GM23338 (cell line): ENCODE measurements around the gene MYO1E. TPM values are rescaled to one million over a fixed set of nuclear protein-coding genes. Genes with fewer than 3 reads are reported as not detected.

Experiments used
- ATAC-seq: fragments of 200-7000 bp; cut with Tn5 transposase; 3 replicates; pipeline ENCODE4 v1.9.1; 2020
- DNase-seq: peaks from one replicate; pipeline ENCODE4 v3.0.0-alpha.2; 2015; ENCODE audit warnings: low spot score
- H2AFZ ChIP-seq: fragments of 200-600 bp; sonication (generic); 2 replicates; pipeline ENCODE4 v1.8.0; 2016; ENCODE audit warnings: antibody characterized with exemption, mild to moderate bottlenecking, moderate library complexity
- H3F3A ChIP-seq: fragments of 200-600 bp; sonication (generic); replicated peaks from 2 replicates; pipeline ENCODE4 v1.8.0; 2017; ENCODE audit warnings: antibody characterized with exemption, mixed run types, low read depth
- H3K27ac ChIP-seq: fragments of 200-600 bp; sonication (generic); 2 replicates; pipeline ENCODE4 v1.6.1; 2016; ENCODE audit warnings: low read depth
- H3K27me3 ChIP-seq: fragments of 200-600 bp; sonication (generic); 2 replicates; pipeline ENCODE4 v1.8.0; 2016; ENCODE audit warnings: mild to moderate bottlenecking, mixed run types, moderate library complexity; ENCODE audit not compliant: insufficient read depth
- H3K36me3 ChIP-seq: fragments of 200-600 bp; sonication (generic); 2 replicates; pipeline ENCODE4 v1.8.0; 2016; ENCODE audit warnings: mild to moderate bottlenecking; ENCODE audit not compliant: insufficient read depth
- H3K4me1 ChIP-seq: fragments of 200-600 bp; sonication (generic); 2 replicates; pipeline ENCODE4 v1.8.0; 2016; ENCODE audit warnings: mild to moderate bottlenecking, moderate library complexity; ENCODE audit not compliant: insufficient read depth
- H3K4me2 ChIP-seq: fragments of 200-600 bp; sonication (generic); 2 replicates; pipeline ENCODE4 v1.7.1; 2017; ENCODE audit warnings: mixed run types
- H3K4me3 ChIP-seq: fragments of 200-600 bp; sonication (generic); 2 replicates; pipeline ENCODE4 v1.6.1; 2016; ENCODE audit warnings: mixed run types
- H3K79me2 ChIP-seq: fragments of 200-600 bp; sonication (generic); replicated peaks from 2 replicates; pipeline ENCODE4 v1.8.0; 2017; ENCODE audit warnings: mild to moderate bottlenecking; ENCODE audit not compliant: insufficient read depth
- H3K9me2 ChIP-seq: fragments of 200-600 bp; sonication (generic); 2 replicates; pipeline ENCODE4 v1.8.0; 2017; ENCODE audit not compliant: insufficient read depth
- H4K20me1 ChIP-seq: fragments of 200-600 bp; sonication (generic); replicated peaks from 2 replicates; pipeline ENCODE4 v1.8.0; 2017; ENCODE audit warnings: mild to moderate bottlenecking; ENCODE audit not compliant: insufficient read depth
- H3K27ac Mint-ChIP-seq: 2 replicates; pipeline ENCODE4 v1.8.0; 2020; ENCODE audit warnings: inconsistent platforms, mild to moderate bottlenecking, moderate library complexity, mixed read lengths
- H3K27me3 Mint-ChIP-seq: 3 replicates; pipeline ENCODE4 v1.8.0; 2022; ENCODE audit warnings: low read depth, mild to moderate bottlenecking, moderate library complexity, mixed read lengths, inconsistent platforms; ENCODE audit not compliant: insufficient read depth, poor library complexity
- H3K36me3 Mint-ChIP-seq: 3 replicates; pipeline ENCODE4 v1.8.0; 2021; ENCODE audit warnings: low read depth, mild to moderate bottlenecking, inconsistent platforms, moderate library complexity, mixed read lengths
- H3K4me1 Mint-ChIP-seq: 3 replicates; pipeline ENCODE4 v1.8.0; 2020; ENCODE audit warnings: mild to moderate bottlenecking, inconsistent platforms, mixed read lengths
- H3K4me3 Mint-ChIP-seq: 3 replicates; pipeline ENCODE4 v1.8.0; 2021; ENCODE audit warnings: moderate library complexity, mild to moderate bottlenecking, inconsistent platforms, mixed read lengths
- H3K9me3 Mint-ChIP-seq: 3 replicates; pipeline ENCODE4 v1.8.0; 2020; ENCODE audit warnings: moderate library complexity, mild to moderate bottlenecking, inconsistent platforms, mixed read lengths
- CREB1 ChIP-seq: fragments of 250-450 bp; sonication (Bioruptor Pico); IDR thresholded peaks from 2 replicates; pipeline ENCODE4 v1.5.0; 2020; ENCODE audit warnings: low read depth, mild to moderate bottlenecking, moderate library complexity
- CTCF ChIP-seq, 2 experiments: fragments of 200-600 bp in 1 of 2; sonication (generic) in 1 of 2; conservative IDR thresholded peaks; 2 replicates each; pipeline versions ENCODE4 v1.5.1 to v1.6.1; 2016 to 2017; ENCODE audit warnings: antibody characterized with exemption in 2 of 2, low read depth in 2 of 2, mild to moderate bottlenecking in 2 of 2, moderate library complexity in 1 of 2
- ETS1 ChIP-seq: IDR thresholded peaks from 2 replicates; pipeline ENCODE4 v1.6.1; 2016; ENCODE audit warnings: antibody characterized with exemption
- EZH2 ChIP-seq: fragments of 200-600 bp; sonication (generic); IDR thresholded peaks from one replicate; pipeline ENCODE4 v1.8.0; 2017; ENCODE audit warnings: antibody characterized with exemption, mild to moderate bottlenecking, low read depth; ENCODE audit not compliant: unreplicated experiment
- EZH2phosphoT487 ChIP-seq: fragments of 200-600 bp; sonication (generic); IDR thresholded peaks from one replicate; pipeline ENCODE4 v1.8.1; 2018; ENCODE audit warnings: antibody characterized with exemption; ENCODE audit not compliant: unreplicated experiment
- JUNB ChIP-seq: IDR thresholded peaks from one replicate; pipeline ENCODE4 v1.6.1; 2016; ENCODE audit warnings: antibody characterized with exemption; ENCODE audit not compliant: unreplicated experiment
- NANOG ChIP-seq: IDR thresholded peaks from 2 replicates; pipeline ENCODE4 v1.6.1; 2016; ENCODE audit warnings: antibody characterized with exemption, borderline replicate concordance
- POLR2AphosphoS5 ChIP-seq: IDR thresholded peaks from 2 replicates; pipeline ENCODE4 v1.6.1; 2016; ENCODE audit warnings: antibody characterized with exemption, low read depth
- REST ChIP-seq: IDR thresholded peaks from one replicate; pipeline ENCODE4 v1.6.1; 2018; ENCODE audit warnings: antibody characterized with exemption; ENCODE audit not compliant: unreplicated experiment
- STAT1 ChIP-seq: IDR thresholded peaks from one replicate; pipeline ENCODE4 v1.6.1; 2016; ENCODE audit warnings: antibody characterized with exemption; ENCODE audit not compliant: unreplicated experiment
- ZNF114 ChIP-seq: fragments of 250-450 bp; sonication (Bioruptor Pico); IDR thresholded peaks from 2 replicates; pipeline ENCODE4 v1.5.0; 2020; ENCODE audit warnings: mild to moderate bottlenecking, moderate library complexity
- ZNF331 ChIP-seq: fragments of 250-450 bp; sonication (Bioruptor Pico); IDR thresholded peaks from 2 replicates; pipeline ENCODE4 v1.5.0; 2020; ENCODE audit warnings: low read depth, mild to moderate bottlenecking, moderate library complexity
- ZNF462 ChIP-seq: fragments of 250-450 bp; sonication (Bioruptor Pico); IDR thresholded peaks from 2 replicates; pipeline ENCODE4 v1.5.0; 2020; ENCODE audit warnings: mild to moderate bottlenecking, moderate library complexity
- polyA plus RNA-seq: library from polyadenylated mRNA; unstranded; fragments of >200 nt; fragmentation: Nextera tagmentation; extraction: Ambion mirVana; gene quantifications from 2 replicates; pipeline ENCODE4 v1.2.1, GENCODE V29; 2016
- total RNA-seq: library from RNA; depleted of rRNA; stranded (reverse); fragments of >200 nt; shearing (Covaris generic); gene quantifications from 2 replicates; pipeline ENCODE4 v1.2.3, GENCODE V29; 2014

Gene MYO1E
- total and polyA plus RNA-seq, 2 experiments from 2014 or later: 68.3 to 131 TPM

- H3K4me2 ChIP-seq: no peak overlapping the region
- no peak for DNase-seq
- no peaks in the 10 kb centered on the region for H3K27me3 ChIP-seq
- TF ChIP-seq ZNF114 (CRISPR knock-in tag): no peak
- TF ChIP-seq NANOG: no peak
- no peak for TF ChIP-seq POLR2AphosphoS5
- no peak for TF ChIP-seq REST
- TF ChIP-seq EZH2: no peak
- no peak for TF ChIP-seq ZNF462
- TF ChIP-seq CTCF (conservative IDR thresholded peaks at IDR 0.05; ENCODE audit: low read depth in 2 of 2): no peak
- no peak for TF ChIP-seq ZNF331
- TF ChIP-seq CREB1 (CRISPR knock-in tag): no peak
- no peak for TF ChIP-seq ETS1
- TF ChIP-seq JUNB: no peak
- no peak for TF ChIP-seq EZH2phosphoT487
- no peak for TF ChIP-seq STAT1
- H3K4me3 ChIP-seq: no peak overlapping the region
- H3F3A ChIP-seq: no peaks in the 10 kb centered on the region
- ATAC-seq: no peak
- no peaks in the 10 kb centered on the region; the same call in 1 of the 2 replicates for H3K79me2 ChIP-seq
- no peak overlapping the region for H3K27ac ChIP-seq
- peaks cover 4% of the 10 kb centered on the region for H3K27me3 Mint-ChIP-seq
- no peak overlapping the region for H3K4me3 Mint-ChIP-seq
- H2AFZ ChIP-seq: no peak overlapping the region
- peaks cover 18% of the 10 kb centered on the region; the same call in 1 of the 2 replicates for H3K4me1 ChIP-seq
- H3K36me3 ChIP-seq: peaks cover 6% of the 10 kb centered on the region; the same call in 1 of the 2 replicates
- peaks cover 24% of the 10 kb centered on the region; the same call in 2 of the 3 replicates for H3K4me1 Mint-ChIP-seq
- H3K9me3 Mint-ChIP-seq: no peaks in the 10 kb centered on the region
- 0 out of 2 replicates have a peak, but pooled peaks cover 3% of the 10 kb centered on the region for H4K20me1 ChIP-seq
- H3K27ac Mint-ChIP-seq: no peak overlapping the region
- no peaks in the 10 kb centered on the region for H3K9me2 ChIP-seq
- H3K36me3 Mint-ChIP-seq: peaks cover 8% of the 10 kb centered on the region
Measured at GRCh38 chr15:59232476-59232875, 140.2 kb downstream of the MYO1E start.
